Psoas muscle (tissue), 8 donors: ENCODE measurements around the gene FIGLA. TPM values are rescaled to one million over a fixed set of nuclear protein-coding genes. Genes with fewer than 3 reads are reported as not detected.

Experiments used
- ATAC-seq, 4 donors: fragments of 200-7000 bp; cut with Tn5 transposase; one replicate each; pipeline ENCODE4 v1.9.1; 2020; ENCODE audit warnings: moderate library complexity in 3 of 4, mild to moderate bottlenecking in 2 of 4
- DNase-seq, 2 donors: peaks; one replicate each; pipeline ENCODE4 v3.0.0-alpha.2; 2020
- H3K27ac ChIP-seq: fragments of 200-600 bp; one replicate; pipeline ENCODE4 v1.8.0; 2022
- H3K27me3 ChIP-seq, 3 donors: fragments of 200-600 bp in 1 of 3; one replicate each; pipeline versions ENCODE4 v1.6.1 to v1.8.0; 2013 to 2022; ENCODE audit warnings: low read length in 2 of 3, mild to moderate bottlenecking in 2 of 3, moderate library complexity in 1 of 3; ENCODE audit not compliant: insufficient read depth in 3 of 3
- H3K36me3 ChIP-seq, 2 donors: fragments of 200-600 bp in 1 of 2; one replicate each; pipeline versions ENCODE4 v1.6.1 to v1.8.0; 2013 to 2022; ENCODE audit warnings: low read depth in 1 of 2, mild to moderate bottlenecking in 1 of 2, moderate library complexity in 1 of 2; ENCODE audit not compliant: insufficient read depth in 1 of 2
- H3K4me1 ChIP-seq: fragments of 200-600 bp; one replicate; pipeline ENCODE4 v1.8.0; 2022
- H3K4me3 ChIP-seq: fragments of 200-600 bp; one replicate; pipeline ENCODE4 v1.8.0; 2022; ENCODE audit warnings: mild to moderate bottlenecking
- H3K9me3 ChIP-seq: fragments of 200-600 bp; one replicate; pipeline ENCODE4 v1.8.0; 2022
- WGBS, 3 donors: extraction: QIAGEN DNeasy Blood & Tissue Kit; methylation state at CpG; one replicate each; pipeline versions ENCODE4 v1.1.6 to v1.1.7; 2013; 5-methylcytosine and 5-hydroxymethylcytosine counted together
- intact Hi-C, 2 donors: fragments of 100-400 bp; cut with DNase I; formaldehyde crosslinking; loops; one replicate each; pipeline versions ENCODE4 v1.11.0 to v1.14.2; 2022
- polyA plus RNA-seq, 3 donors: library from polyadenylated mRNA; stranded (reverse); fragments of 200-250 nt; gene quantifications; one replicate each; pipeline ENCODE4 v1.2.3, GENCODE V29; 2013
- total RNA-seq, 4 donors: library from RNA; stranded (reverse); fragmentation: NEBNext Ultra II Directional in 2 of 4; extraction: Animal tissue kit (Norgen Biotek cat#: 25700) in 2 of 4; gene quantifications; one replicate each; pipeline versions ENCODE4 v1.2.1 to v1.2.4, GENCODE V29; 2021 to 2023
- TF ChIP-seq, protein P1 (sequence below): fragments of 200-600 bp; IDR thresholded peaks from one replicate; pipeline ENCODE4 v1.8.0; 2022; ENCODE audit warnings: antibody characterized with exemption
- donor health status: healthy with polysubstance abuse.
- donor health status: DM: no; HTN: no; CAD: no; lungs with moderate emphysema.
- donor health status: Bipolar disorder and iron deficiency.
- donor health status: healthy.
- donor health status: DM: yes; HTN: yes; CAD: no.
- donor health status: DM: no; HTN: no; CAD: no.
- donor health status: DM: no; HTN: no; CAD: no.
- donor health status: DM: yes; HTN: yes; CAD: no.

The FIGLA gene
- total and polyA plus RNA-seq, 7 donors = 0.12 to 0.21 TPM; not detected in 5

DNA sequence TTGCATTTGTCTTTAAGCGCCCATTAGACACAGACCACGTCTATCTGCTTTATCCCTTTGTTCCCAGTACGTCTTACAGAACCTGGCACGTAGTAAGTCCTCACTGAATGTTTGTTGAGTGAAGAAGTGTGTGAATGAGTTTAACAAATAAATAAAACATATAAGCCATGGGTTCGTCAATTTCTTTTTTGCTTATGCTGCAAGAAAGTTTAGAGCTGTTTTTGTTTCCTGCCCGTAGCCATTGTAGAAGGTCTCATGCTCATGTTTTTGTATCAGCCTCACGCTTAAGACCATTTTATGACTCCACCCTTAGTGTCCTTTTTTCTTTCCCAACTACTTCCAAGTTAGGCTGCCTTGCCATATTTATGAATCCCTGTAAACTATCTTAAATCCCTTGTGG lies 24.9 kb downstream of the FIGLA start:
- TF ChIP-seq, protein P1, sequence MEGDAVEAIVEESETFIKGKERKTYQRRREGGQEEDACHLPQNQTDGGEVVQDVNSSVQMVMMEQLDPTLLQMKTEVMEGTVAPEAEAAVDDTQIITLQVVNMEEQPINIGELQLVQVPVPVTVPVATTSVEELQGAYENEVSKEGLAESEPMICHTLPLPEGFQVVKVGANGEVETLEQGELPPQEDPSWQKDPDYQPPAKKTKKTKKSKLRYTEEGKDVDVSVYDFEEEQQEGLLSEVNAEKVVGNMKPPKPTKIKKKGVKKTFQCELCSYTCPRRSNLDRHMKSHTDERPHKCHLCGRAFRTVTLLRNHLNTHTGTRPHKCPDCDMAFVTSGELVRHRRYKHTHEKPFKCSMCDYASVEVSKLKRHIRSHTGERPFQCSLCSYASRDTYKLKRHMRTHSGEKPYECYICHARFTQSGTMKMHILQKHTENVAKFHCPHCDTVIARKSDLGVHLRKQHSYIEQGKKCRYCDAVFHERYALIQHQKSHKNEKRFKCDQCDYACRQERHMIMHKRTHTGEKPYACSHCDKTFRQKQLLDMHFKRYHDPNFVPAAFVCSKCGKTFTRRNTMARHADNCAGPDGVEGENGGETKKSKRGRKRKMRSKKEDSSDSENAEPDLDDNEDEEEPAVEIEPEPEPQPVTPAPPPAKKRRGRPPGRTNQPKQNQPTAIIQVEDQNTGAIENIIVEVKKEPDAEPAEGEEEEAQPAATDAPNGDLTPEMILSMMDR = no peak
- 79 to 85% (median 83%) methylated on average over 7 of the region's 7 CpGs for WGBS, 3 donors
- intact Hi-C loops = no loop called here

DNA sequence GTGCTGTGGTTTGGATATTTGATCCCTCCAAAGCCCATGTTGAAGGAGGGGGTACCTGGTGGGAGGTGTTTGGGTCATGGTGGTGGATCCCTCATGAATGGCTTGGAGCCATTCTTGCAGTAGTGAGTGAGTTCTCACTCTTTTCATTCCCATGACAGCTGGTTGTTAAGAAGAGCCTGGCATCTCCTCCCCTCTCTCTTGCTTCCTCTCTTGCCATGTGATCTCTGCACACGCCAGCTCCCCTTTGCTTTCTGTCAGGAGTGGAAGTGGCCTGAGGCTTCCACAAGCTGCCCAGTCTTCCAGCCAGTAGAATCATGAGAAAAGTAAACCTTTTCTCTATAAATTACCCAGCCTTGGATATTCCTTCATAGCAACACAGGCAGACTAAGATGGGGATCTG lies 31.0 kb downstream of the FIGLA start:
- no peak for ATAC-seq
- TF ChIP-seq, protein P1 = no peak
- Histone ChIP-seq H3K27me3 (peaks cover 0 to 39% (median 3%) of the 10 kb centered on the region in 3 donors), H3K4me3 (no peak overlapping the region), H3K4me1 (no peaks in the 10 kb centered on the region), H3K9me3 (no peaks in the 10 kb centered on the region), H3K36me3 (no peaks in the 10 kb centered on the region), H3K27ac (no peak overlapping the region)
- no peak for DNase-seq
- intact Hi-C loops = no loop called here
- 47 to 64% (median 49%) methylated on average over 1 of the region's 1 CpG for WGBS, 3 donors

More for the DNA sequence above, 24.9 kb downstream of the FIGLA start:
- DNase-seq (no peak), ATAC-seq (no peak)
- H3K27me3 ChIP-seq = peaks cover 3 to 61% (median 17%) of the 10 kb centered on the region in 3 donors
- no peaks in the 10 kb centered on the region for H3K9me3 ChIP-seq
- H3K27ac ChIP-seq = no peak overlapping the region
- no peak overlapping the region for H3K4me3 ChIP-seq
- no peaks in the 10 kb centered on the region for H3K36me3 ChIP-seq
- H3K4me1 ChIP-seq = no peaks in the 10 kb centered on the region

DNA sequence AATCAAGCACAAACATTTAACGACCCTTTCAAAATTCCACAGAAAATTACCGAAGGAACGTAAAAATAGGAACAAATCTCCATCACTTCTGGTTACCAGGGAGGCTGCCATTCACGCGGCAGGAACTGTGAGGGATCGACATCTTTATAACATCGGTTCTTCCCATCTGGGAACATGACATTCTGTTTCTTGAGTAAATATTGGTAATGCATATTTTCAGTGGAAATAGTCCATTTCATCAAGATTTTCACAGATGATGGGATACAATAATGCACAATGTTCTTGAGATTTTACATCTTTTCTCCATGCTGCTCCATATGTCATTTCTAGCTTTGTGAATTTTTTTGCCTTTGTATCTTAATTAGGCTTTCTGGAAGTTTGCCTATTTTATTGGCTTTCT lies 32.5 kb downstream of the FIGLA start:
- DNase-seq = no peak
- no peak overlapping the region for H3K27ac ChIP-seq
- H3K36me3 ChIP-seq = no peaks in the 10 kb centered on the region
- H3K4me1 ChIP-seq = no peaks in the 10 kb centered on the region
- H3K27me3 ChIP-seq = peaks cover 0 to 40% (median under 1%) of the 10 kb centered on the region in 3 donors
- intact Hi-C loops = no loop called here
- H3K4me3 ChIP-seq = no peak overlapping the region
- TF ChIP-seq, protein P1 = no peak
- no peaks in the 10 kb centered on the region for H3K9me3 ChIP-seq
- no peak for ATAC-seq
- WGBS, 3 donors = 90 to 91% (median 90%) methylated on average over 7 of the region's 7 CpGs

DNA sequence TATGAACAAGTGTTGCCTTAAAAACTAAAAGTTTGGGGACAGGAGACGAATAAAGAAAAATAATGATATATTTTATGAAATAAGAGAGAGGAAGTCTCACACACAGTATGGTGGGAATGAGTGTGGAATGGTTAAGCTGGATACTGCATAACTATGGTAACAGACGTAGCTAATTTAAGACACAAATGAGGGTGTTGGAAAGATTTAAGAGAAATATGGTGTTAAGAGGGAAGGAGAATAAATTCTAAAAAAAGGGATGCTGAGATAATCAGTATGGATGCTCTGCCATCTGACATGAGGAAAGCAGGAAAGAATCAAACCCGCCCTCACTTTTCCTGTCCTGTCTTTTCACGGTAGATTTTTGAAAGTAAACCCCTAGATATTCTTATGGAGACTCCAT lies 33.1 kb downstream of the FIGLA start:
- Histone ChIP-seq H3K27ac (no peak overlapping the region), H3K36me3 (no peaks in the 10 kb centered on the region), H3K4me3 (no peak overlapping the region), H3K9me3 (no peaks in the 10 kb centered on the region), H3K4me1 (no peaks in the 10 kb centered on the region), H3K27me3 (peaks cover 0 to 37% (median 6%) of the 10 kb centered on the region in 3 donors)
- 72 to 77% (median 76%) methylated on average over 4 of the region's 4 CpGs for WGBS, 3 donors
- ATAC-seq = no peak
- DNase-seq = no peak
- intact Hi-C loops = no loop called here
- TF ChIP-seq, protein P1 = no peak

DNA sequence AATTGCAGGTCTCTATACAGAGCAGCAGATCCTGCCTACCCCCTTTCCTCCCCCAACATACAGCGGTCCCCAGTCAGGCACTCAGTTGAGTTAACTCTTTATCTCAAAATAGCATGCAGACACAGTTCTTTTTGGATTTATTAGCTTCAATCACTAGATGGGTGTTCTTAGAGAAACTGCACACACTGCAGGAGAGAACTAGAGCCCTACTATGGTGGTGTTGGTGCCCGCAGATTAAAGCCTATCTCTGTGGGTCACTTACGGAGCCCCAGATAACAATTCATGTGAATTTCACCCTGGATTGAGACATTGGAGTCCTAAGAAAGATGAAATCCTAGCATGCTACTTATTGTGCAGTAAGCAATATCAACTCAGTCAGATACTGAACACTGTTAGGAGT lies 34.3 kb downstream of the FIGLA start:
- H3K4me1 ChIP-seq = no peaks in the 10 kb centered on the region
- intact Hi-C loops = no loop called here
- H3K9me3 ChIP-seq = no peaks in the 10 kb centered on the region
- 79 to 91% (median 89%) methylated on average over 3 of the region's 3 CpGs for WGBS, 3 donors
- no peak overlapping the region for H3K4me3 ChIP-seq
- H3K27me3 ChIP-seq = peaks cover 0 to 33% (median 8%) of the 10 kb centered on the region in 3 donors
- no peak for DNase-seq
- TF ChIP-seq, protein P1 = no peak
- no peak overlapping the region for H3K27ac ChIP-seq
- no peak for ATAC-seq
- no peaks in the 10 kb centered on the region for H3K36me3 ChIP-seq
